HG03439 (cell line): ENCODE measurements around the gene ATF6.

ENCODE experiments used
- ATAC-seq: cut with Tn5 transposase; IDR thresholded peaks from one replicate; pipeline ENCODE4 v1.9.1; 2021; ENCODE audit warnings: mild to moderate bottlenecking, moderate library complexity; ENCODE audit not compliant: unreplicated experiment

Gene ATF6

DNA sequence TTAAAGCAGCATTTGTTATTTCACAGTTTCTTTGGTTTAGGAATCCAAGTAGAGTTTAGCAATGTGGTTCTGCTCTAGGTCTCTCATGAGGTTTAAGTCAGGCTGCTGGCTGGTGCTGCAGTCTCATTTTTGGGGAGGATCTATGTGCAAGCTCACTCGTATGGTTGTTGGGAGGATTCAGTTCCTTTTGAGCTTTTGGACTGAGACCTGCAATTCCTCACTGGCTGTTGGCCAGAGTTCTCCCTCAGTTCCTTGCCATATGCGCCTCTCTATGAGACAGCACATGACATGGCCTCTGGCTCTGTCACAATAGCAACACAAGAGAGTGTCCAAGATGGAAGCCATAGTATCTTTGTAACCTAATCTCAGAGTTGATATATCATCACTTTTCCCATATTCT lies 166.5 kb downstream of the ATF6 start:
- no peak for ATAC-seq

DNA sequence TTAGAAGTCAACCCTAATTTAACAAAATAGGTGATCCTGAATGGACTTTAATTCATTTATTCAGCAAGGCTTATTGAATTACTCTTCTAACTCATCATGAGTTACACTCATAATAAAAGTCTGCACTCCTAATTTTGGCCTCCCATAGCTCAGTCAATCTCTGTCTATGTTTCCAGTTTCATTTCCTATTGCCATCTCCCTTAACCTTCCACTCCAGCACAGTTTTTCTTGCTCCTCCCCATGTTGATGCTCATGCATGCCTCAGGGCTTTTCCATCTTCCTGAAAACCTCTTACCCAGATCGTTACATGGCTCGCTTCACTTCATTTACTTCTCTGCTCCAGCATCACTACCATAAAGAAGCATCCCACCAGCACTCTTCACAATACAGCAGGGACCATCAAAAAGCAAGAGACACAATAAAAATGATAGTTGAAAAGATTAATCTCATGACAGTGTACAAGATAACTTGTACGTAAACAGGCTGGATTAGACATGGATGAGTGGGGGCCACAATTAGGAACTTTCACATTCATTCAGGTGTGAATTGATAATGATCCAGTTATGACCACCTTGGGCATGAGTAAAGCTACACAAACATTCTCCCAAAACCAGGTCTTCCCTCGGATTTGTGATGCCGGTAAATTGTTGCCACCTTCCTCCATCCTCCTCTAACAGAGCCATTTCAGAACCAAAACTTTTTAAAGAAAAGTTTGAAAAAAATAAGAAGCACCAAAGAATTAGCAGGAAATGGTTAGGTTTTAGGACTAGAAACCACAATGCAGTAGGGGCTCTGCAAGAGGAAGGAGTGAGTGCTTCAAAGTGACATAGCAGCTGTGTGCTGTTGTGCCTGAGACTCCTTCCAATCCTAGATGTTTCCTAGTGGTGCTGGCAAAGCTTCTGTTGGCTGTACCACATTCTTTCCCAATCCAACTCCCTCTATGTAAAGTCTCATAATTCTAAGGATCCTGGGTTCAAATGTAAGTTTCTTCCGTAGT lies 167.8 kb downstream of the ATF6 start:
- ATAC-seq: no peak

DNA sequence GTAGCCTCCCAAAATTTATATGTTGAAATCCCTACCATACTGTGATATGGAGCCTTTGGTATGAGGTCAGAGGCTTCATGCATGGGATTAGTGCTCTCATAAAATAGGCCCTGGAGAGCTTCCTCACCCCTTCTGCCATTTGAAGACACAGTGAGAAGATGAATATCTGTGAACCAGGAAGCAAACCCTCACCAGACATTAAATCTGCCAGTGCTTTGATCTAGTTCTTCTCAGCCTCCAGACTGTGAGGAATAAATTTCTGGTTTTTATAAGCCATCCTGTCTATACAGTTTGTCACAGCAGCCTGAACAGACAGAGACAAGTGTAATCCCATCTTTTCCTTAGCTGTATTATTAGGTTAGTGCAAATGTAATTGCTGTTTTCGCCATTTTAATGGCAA lies 169.1 kb downstream of the ATF6 start:
- ATAC-seq: no peak

DNA sequence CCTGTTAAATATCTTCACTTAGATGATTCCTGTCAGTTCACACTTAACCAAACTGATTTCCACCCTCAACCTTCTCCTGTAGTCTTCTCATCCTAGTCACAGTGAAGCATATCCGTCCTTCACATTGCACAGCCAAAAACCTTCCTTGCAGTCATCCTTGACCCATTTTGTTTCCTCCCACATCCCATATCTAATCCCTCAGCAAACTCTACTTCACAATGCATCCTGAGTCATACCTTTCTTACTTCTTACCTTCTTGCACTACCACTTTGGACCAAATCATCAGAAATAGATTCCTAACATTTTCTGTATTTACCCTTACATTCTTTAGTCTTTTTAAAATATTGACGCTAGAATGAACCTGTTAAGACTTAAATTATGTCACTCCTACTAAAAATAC lies 170.7 kb downstream of the ATF6 start:
- no peak for ATAC-seq

DNA sequence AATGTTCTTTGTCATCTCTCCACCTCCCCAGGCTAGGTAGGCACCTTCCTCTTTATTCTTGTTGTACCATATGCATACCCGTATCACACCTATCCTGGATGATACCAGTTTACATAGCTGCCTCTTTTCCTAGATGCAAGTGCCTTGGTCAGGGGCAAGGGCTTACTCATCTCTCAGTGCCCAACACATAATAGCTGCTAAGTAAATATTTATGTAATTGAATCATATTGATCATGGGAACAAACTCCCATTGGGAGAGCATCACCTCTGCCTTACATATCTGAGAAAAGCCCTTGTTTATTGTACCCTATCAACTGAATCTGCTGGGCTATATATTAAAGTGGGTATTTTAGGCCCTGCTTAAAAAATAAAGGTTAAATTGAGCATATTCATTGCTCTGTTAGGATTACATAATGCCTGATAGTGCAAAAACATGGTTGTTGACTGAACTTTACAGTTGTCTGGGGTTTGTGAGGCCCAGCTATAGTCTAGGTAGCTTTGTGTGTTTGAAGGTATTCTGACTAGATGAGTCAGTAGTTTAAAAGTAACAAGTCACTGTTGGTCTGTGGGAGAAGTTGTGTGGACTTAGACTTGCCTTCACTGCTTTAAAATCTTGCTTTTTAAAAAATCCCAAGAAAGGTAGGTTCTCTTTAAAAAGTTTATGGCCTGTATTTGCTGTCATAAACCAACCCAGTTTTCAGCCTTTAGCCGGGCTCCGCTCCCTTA lies 174.9 kb downstream of the ATF6 start:
- no peak for ATAC-seq

DNA sequence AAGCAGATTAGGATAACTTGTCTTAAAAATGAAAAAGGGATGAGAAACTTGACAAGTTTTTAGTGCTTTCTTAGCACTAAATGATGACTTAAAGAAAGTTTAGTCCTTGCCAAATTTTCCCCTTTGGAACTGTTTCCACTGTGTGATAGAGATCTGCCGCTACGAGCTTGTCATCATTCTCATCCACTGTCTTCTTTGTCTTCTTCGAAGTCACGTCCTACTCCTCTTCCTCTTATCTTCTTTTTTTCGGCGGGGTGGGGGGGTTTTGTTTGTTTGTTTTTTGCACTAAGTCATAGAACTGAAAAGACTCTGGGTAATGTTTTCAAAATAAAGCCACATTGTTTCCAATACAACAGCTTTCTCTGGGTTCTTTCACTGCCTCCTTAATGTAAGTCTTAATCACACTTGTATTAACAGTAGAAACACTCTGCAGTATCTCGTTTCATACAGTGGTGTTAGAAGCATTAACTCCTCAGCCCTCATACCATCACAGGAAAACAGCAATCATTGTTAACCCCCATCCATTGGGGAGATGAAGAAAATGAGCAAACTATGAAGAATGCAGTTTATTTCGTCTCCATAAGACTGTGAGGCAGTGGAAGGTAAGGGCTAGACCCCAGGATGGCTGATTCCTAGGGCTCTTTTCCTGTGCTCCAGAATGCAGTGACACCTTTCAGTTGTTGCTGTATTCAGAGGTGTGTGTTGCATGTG lies 175.8 kb downstream of the ATF6 start:
- ATAC-seq: no peak

DNA sequence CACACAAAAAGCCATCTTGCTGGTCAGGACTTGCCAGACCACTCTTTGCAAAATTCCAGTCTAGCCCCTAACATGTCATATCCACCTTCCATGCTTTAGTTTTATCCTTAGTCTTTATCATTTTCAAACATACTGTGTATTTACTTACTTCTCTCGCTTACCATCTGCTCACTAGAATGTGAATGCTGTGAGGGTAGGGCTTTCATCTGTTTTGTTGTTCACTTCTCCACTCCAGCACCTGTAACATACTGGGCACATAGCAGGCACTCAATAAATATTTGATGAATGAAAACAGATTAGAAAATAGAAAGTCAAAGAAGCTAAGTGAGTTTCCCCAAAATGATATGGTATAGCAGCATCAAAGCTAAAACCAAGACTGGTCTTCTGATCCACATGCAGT lies 177.6 kb downstream of the ATF6 start:
- ATAC-seq: no peak

DNA sequence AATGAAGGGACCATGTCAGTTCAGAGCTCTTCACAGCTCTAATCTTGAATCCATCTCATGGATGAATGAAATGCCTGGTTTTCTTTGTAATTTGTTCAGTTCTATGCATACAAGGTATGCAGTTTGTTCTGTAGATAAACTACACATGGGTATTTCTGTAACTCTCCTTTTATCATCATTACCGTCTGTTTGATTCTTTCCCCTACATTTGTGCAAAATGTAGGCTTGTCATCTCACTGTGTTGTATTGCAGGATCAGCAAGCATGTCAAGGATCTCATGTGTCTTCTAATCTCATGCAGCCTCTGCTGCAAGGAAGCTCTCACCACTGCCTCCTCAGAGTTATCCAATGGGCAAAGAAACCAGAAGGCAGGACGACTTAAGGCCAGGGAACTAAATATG lies 178.3 kb downstream of the ATF6 start:
- no peak for ATAC-seq

DNA sequence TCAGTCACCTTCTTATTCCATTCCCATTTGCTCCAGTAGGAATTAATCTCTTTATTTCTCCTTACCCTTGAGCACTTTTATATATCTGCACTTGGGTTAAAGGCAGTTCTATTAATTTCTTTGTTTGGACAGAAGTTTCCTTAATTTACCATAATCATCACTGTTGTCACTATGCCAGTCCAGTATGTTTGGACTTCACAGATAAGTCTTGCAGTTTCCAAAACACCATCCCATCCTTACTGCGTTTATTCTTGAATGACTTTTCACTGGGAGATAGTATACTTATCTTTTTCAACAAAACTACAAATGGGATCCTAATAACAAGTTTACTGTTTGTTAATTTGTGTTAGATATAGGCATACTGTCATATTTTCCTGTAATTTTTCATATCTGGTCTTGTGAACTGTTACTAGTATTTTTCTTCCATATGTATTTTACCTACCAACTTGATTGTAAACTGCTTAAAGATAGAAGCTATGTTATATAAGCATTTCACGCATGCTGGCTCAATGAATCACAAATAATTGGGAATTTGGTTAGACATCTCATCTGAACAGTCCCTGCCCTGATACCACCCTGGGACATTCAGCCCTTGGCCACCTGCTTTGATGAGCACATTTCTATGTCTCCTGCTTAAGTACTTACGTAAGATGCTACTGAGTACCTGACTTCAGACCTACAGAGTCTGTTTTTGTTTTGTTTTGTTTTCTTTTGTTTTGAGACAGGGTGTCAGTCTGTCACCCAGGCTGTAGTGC lies 179.4 kb downstream of the ATF6 start:
- no peak for ATAC-seq

DNA sequence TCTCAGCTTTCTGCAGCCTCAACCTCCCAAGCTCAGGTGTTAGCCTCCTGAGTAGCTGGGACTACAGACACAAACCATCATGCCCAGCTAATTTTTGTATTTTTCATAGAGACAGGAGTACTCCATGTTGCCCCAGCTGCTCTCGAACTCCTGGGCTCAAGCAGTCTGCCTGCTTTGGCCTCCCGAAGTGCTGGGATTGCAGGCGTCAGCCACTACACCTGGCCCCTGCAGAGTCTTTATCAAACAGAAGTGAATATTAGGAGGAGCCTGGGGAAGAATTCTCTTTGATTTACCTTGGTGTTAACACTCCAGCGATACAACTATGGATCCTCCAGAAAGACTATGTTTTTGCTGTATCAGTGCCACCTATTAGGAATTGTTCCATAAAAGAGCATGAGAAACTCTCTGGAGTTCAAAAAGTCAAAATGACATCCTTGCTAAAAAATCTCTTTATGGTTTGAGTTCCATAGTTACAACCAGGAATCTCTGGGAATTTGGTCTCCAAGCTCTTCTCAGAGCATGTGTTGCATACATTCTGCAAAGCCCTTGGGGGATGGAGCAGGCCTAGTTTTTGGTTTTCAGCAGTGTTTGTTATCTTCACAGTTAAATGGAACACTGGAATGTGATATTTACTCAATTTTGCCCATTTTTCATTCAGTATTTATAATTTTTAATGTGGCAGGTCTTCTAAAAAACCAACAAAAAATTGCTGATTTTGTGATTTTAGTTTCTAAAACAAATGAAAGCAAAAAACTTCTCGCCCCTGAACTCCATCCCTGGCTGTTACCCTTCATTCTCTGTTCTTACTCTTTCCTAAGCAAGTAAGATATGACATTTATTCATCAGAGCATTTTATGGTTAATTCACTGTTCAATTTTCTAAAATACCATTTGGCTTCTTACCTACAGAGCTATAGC lies 180.2 kb downstream of the ATF6 start:
- ATAC-seq: no peak

DNA sequence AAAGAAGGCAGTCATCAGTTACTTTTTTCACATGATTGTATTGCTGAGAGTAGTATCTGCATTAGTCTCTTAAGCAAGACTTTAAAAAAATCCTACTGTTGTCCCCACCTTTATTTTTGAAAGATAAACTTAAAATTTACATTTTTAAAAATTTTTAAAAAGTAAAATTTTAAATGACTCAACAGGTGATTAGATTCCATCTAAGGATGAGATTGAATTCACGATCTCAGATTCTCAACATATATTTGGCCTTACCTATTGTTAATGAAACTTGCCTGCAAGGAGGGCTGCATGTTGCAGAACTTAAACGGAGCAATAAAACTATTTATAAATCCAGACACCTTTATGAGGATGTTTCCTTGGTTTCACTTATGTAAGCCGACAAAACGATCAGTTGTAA lies 182.3 kb downstream of the ATF6 start:
- ATAC-seq: no peak

DNA sequence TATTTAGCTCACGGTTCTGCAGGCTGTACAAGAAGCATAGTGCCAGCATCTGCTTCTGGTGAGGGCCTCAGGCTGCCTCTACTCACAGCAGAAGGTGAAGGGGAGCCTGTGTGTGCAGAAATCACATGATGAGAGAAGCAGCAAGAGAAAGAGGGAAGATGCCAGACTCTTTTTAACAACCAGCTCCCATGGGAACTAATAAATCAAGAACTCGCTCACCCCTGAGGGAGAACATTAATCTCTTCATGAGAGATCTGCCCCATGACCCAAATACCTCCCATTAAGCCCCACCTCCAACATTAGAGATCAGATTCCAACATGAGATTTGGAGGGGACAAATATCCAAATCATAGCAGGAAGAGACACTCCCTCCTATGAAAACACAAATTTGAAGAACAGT lies 183.4 kb downstream of the ATF6 start:
- ATAC-seq: no peak

DNA sequence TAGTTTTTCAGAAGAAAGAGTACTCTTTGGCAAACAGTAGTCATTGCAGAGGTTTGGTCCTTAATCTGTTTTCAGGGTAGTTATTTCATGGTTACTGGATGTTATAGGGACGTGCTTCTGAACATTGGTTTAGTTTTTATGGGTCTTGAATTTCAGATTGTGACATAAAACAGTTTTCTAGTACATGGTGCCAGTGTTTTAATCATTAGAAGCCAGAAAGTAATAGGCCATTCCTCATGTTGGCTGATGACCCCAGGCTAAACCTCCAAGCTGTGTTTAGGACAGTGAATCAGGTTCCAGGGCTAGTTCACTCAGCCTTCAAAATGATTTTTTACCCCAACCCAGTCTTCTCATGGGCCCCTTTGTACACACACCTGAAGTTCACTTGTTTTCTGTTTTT lies 184.3 kb downstream of the ATF6 start:
- ATAC-seq: no peak

DNA sequence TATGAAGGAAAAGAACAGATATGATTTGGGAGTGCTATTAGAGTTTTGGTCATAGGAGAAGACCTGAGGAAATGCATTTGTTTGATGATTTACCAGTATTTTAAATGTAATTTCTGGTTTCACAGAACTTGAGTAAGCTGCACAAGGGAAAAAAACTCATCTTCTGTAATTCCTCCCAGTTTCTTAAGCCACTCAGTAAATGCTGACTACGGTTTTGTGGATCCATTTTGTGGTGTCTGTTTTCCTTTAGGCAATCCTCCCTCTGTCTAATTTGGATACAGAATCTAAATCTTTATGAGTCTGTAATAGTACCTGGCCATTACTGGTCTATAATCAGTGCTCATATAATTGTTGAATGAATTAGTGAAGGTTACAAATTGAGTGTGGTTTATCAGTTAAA lies 185.5 kb downstream of the ATF6 start:
- ATAC-seq: no peak

DNA sequence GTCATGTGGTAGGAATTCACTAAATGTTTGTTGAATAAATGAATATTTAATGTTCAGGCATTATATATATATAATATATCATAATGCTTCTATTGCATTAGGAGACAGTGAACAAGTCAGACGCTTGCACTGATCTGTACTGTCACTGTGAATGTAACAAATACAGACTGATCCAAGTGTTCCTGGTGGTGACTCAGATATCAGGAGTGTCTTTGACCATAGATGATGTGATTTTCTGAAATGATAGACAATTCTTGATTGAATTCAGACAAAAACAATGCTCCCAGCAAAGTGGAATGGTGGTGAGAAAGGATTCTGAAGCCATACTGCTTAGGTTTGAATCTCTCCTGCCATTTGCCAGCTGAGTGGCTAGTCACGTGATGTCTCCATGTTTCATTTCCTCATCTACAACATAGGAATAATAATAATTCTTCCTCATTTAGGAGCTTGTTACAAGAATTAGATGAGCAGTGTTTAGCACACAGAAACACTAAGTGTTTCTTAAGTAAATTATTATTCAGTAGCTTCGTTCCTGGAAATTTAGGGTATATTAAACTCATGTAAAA lies 186.6 kb downstream of the ATF6 start:
- no peak for ATAC-seq

DNA sequence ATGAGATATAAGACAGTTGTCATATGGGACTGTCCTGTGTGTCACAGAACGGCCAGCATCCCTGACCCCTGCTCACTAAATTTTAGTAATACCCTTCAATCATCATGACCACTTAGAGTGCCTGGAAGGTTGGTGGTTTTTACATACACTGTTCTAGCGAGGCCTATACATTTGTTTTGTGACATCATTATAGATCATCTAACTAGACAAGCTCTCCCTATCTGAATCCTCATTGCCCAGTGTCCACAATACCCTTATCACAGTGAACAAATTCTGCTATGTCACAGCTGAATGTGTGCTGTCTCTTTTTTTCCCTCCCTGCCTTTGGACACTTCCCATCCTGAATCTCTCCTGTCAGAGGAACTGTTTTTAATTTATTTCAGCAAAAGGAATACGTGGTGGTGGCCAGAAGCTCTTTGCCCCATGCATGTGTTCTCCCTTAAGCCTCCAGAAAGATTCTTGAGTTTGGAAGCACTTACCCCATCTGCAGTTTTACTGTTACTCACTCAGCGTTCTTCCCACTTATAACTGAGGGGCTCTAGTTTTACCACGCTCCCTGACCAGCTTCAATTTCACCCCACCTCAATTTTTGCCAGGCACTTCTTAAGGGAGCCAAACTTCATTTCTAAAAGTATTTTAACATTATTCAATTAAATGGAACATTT lies 187.3 kb downstream of the ATF6 start:
- ATAC-seq: no peak

DNA sequence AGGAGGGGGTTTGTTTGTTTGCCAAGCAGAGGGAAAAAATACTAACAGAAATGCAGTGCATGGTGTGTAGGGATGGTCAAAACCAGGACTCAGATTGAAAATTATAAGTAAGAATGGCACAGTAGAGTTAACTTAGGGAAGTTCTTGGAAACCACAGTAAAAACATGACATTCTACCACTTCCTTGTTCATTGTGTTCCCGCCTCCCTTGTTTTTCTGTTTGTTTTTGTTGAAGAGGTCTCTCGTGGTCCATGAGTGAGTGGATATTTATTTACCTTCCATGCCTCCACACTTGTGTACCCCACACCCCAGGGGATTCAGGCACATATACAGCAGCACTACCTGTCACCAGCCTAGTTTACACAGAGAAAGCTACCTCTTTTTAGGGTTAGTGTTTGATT lies 187.9 kb downstream of the ATF6 start:
- no peak for ATAC-seq

DNA sequence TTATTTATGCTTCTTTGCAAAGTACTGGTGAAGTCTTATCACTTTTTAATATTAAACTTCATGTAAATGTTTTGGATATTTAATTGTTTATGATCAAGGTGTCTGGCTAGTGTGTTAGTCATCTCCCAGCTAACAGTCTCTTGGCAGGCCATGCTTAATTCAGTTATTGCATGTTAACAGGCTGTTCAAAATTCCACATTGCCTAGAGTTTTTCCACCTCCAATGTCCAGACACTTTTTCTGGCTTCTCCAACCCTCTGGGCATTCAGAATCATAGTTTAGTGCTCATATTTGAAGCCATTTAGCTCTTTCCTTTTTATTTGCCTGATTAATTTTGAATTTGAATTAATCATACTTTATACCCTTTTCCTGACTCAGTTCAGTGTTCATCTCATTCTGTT lies 188.3 kb downstream of the ATF6 start:
- no peak for ATAC-seq

DNA sequence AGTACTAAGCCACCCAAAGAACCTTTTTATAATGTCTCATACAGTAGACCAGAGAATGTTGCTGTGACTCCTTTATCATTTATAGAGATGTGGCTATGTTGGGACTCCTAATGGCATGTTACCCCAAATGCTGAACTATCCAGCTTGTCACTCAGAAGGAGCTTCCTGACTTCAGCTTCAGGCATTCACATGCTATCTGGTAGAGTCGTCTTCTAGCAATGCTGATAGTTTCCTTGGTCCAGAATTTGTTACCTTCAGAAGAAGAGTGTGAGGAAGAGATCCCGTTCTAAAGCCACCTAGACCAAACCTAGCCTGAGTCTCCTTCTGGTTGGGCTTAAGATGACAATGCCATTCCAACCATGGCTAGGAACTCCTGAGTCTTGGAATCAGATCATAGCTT lies 189.5 kb downstream of the ATF6 start:
- ATAC-seq: no peak
